Gastroesophageal sphincter (tissue), 4 donors: ENCODE results near the gene COL5A1. TPM values are rescaled to one million over a fixed set of nuclear protein-coding genes. Genes with fewer than 3 reads are reported as not detected.

ENCODE experiments used
- ATAC-seq: fragments of 150-250 bp; one replicate; pipeline ENCODE4 v1.9.1; 2016; ENCODE audit warnings: mild to moderate bottlenecking, moderate library complexity
- H3K27ac ChIP-seq, 4 donors: fragments of 200-600 bp; sonication (generic) in 3 of 4; 1 replicate in 3 of 4; 2 replicates in 1 of 4; pipeline ENCODE4 v1.5.1; 2016 to 2019
- H3K27me3 ChIP-seq: fragments of 200-600 bp; sonication (generic); one replicate; pipeline ENCODE4 v1.5.1; 2019
- H3K36me3 ChIP-seq, 2 donors: fragments of 200-600 bp; sonication (generic); one replicate each; pipeline ENCODE4 v1.5.1; 2019; ENCODE audit warnings: control low read depth in 1 of 2
- H3K4me1 ChIP-seq, 3 donors: fragments of 200-600 bp; sonication (generic); 1 replicate in 2 of 3; 2 replicates in 1 of 3; pipeline ENCODE4 v1.5.1; 2016 to 2019; ENCODE audit warnings: control low read depth in 2 of 3
- H3K4me3 ChIP-seq, 2 donors: fragments of 200-600 bp; sonication (generic); one replicate each; pipeline ENCODE4 v1.5.1; 2019; ENCODE audit warnings: mild to moderate bottlenecking in 1 of 2, moderate library complexity in 1 of 2
- H3K9me3 ChIP-seq, 3 donors: fragments of 200-600 bp; sonication (generic); one replicate each; pipeline ENCODE4 v1.5.1; 2017 to 2019; ENCODE audit warnings: control low read depth in 2 of 3
- EP300 ChIP-seq: sonication (generic); formaldehyde crosslinking; IDR thresholded peaks from one replicate; pipeline ENCODE4 v1.6.1; 2017; ENCODE audit warnings: antibody characterized with exemption, mild to moderate bottlenecking
- POLR2A ChIP-seq, 2 donors: fragments of 450-650 bp; IDR thresholded peaks; one replicate each; pipeline ENCODE4 v1.6.1; 2017; ENCODE audit warnings: antibody characterized with exemption in 2 of 2, mild to moderate bottlenecking in 2 of 2, moderate library complexity in 1 of 2
- POLR2AphosphoS5 ChIP-seq: sonication (generic); formaldehyde crosslinking; IDR thresholded peaks from one replicate; pipeline ENCODE4 v1.6.1; 2017; ENCODE audit warnings: antibody characterized with exemption
- WGBS, 2 donors: methylation state at CpG; one replicate each; pipeline ENCODE4 v1.1.5; 2018; ENCODE audit warnings: low coverage in 1 of 2; 5-methylcytosine and 5-hydroxymethylcytosine counted together
- total RNA-seq, 4 donors: library from RNA; depleted of rRNA; stranded (reverse); fragments of >200 nt; gene quantifications; one replicate each; pipeline ENCODE4 v1.1.0, GENCODE V29; 2016
- TF ChIP-seq, protein P1 (sequence below), 4 experiments: fragments of 200-600 bp in 2 of 4; fragments of 450-650 bp in 2 of 4; sonication (generic) in 1 of 4; IDR thresholded peaks; one replicate each; pipeline ENCODE4 v1.5.1; 2017 to 2019; ENCODE audit warnings: antibody characterized with exemption in 4 of 4, mild to moderate bottlenecking in 2 of 4, moderate library complexity in 2 of 4

The COL5A1 gene
- total RNA-seq, 4 donors from 2014 or later: 48.5 to 86.4 (median 74.9) TPM

DNA sequence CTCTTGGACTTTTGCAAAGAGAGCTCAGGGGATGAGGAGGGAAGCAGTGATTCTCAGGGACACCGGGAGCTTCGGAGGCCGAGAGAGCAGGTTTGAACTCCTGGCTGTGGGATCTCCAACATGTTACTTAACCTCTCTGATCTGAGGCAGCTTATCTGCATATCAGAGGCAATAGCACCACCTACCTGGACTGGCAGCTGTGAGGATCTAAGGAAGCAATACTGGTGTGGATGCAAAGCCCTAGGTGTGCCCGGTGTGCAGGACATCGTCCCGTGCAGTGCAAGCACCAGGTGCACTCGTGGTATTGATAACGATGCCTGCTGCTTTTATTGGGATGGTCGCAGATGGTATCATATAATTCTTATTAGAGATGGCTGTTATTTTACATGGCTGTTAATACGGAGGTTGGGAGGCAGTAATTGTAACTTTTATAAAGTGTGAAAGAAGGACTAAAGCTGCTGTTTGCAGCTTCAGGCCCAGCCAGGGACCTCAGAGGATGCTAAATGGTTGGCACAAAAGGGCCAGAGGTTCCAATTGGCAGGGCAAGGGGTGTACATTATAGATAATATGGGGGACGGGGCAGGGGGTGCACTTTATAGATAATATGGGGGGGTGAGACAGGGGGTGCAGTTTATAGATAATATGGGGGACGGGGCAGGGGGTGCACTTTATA is 14.9 kb downstream of the COL5A1 start:
- no peak overlapping the region for H3K27ac ChIP-seq
- 39 to 43% methylated on average over 8 to 9 of the region's 12 CpGs for WGBS, 2 donors
- TF ChIP-seq EP300: no peak
- no peak for TF ChIP-seq POLR2AphosphoS5
- no peak for TF ChIP-seq POLR2A (IDR thresholded peaks at IDR 0.05)
- TF ChIP-seq, protein P1, sequence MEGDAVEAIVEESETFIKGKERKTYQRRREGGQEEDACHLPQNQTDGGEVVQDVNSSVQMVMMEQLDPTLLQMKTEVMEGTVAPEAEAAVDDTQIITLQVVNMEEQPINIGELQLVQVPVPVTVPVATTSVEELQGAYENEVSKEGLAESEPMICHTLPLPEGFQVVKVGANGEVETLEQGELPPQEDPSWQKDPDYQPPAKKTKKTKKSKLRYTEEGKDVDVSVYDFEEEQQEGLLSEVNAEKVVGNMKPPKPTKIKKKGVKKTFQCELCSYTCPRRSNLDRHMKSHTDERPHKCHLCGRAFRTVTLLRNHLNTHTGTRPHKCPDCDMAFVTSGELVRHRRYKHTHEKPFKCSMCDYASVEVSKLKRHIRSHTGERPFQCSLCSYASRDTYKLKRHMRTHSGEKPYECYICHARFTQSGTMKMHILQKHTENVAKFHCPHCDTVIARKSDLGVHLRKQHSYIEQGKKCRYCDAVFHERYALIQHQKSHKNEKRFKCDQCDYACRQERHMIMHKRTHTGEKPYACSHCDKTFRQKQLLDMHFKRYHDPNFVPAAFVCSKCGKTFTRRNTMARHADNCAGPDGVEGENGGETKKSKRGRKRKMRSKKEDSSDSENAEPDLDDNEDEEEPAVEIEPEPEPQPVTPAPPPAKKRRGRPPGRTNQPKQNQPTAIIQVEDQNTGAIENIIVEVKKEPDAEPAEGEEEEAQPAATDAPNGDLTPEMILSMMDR (IDR thresholded peaks at IDR 0.05): no peak
- no peaks in the 10 kb centered on the region for H3K9me3 ChIP-seq
- peaks cover 13 to 91% (median 39%) of the 10 kb centered on the region in 3 donors for H3K4me1 ChIP-seq
- no peak overlapping the region for H3K4me3 ChIP-seq
- no peaks in the 10 kb centered on the region for H3K36me3 ChIP-seq
- no peaks in the 10 kb centered on the region for H3K27me3 ChIP-seq
- no peak for ATAC-seq

- Histone ChIP-seq H3K36me3 (no peaks in the 10 kb centered on the region), H3K9me3 (no peaks in the 10 kb centered on the region), H3K4me1 (peaks cover 15 to 91% (median 48%) of the 10 kb centered on the region in 3 donors)
These were observed 16.2 kb downstream of the COL5A1 start for GRCh38 chr9:134657666-134658377.

DNA sequence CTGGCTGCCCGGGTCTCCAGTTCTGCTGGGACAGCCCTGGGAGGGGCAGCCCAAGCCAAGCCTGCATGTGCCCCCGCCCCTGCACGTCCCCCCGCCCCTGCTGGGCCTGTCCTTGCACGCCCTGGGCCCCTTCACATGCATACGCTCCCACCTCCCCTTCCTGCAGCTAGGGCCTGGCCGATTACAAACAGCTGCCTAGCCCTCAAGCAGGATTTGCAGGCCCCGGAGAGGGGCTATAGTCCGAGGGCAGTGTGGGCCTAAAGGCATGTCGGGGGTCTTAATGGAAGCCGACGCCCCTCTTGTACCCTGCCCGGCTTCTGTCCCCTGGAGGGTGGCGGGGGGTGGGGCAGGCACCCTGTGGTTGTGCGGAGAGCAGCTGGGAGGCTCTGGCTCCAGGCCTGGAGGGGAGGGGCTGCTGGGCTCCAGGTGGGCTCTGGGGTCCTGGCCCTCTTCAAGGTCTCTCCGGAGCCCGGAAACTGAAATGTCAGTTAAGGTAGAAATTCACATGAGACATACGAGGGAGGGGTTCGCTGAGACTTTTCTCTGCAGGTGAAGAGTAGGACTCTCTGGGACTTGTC is 16.9 kb downstream of the COL5A1 start:
- H3K4me1 ChIP-seq: peaks cover 20 to 91% (median 50%) of the 10 kb centered on the region in 3 donors
- peak overlapping the region in 3 of 4 donors; percentile 82 to 92 (median 88) for H3K27ac ChIP-seq
- WGBS, 2 donors: 20% methylated on average over 1 of the region's 19 CpGs; no CpG with 5 or more reads in 1 of the 2 donors
- ATAC-seq: no peak
- TF ChIP-seq POLR2A (IDR thresholded peaks at IDR 0.05): no peak
- TF ChIP-seq, protein P1 (IDR thresholded peaks at IDR 0.05): no peak
- TF ChIP-seq EP300: no peak
- TF ChIP-seq POLR2AphosphoS5: no peak
- H3K27me3 ChIP-seq: no peaks in the 10 kb centered on the region
- H3K4me3 ChIP-seq: no peak overlapping the region
- H3K36me3 ChIP-seq: no peaks in the 10 kb centered on the region
- no peaks in the 10 kb centered on the region for H3K9me3 ChIP-seq

More at GRCh38 chr9:134657666-134658377, 16.2 kb downstream of the COL5A1 start:
- ATAC-seq: no peak
- Histone ChIP-seq H3K27me3 (no peaks in the 10 kb centered on the region), H3K4me3 (no peak overlapping the region), H3K27ac (peak overlapping the region in 3 of 4 donors; percentile 82 to 92 (median 88))
- 48 to 66% methylated on average over 3 to 4 of the region's 20 CpGs for WGBS, 2 donors
- TF ChIP-seq, protein P1 (IDR thresholded peaks at IDR 0.05): no peak
- no peak for TF ChIP-seq POLR2A (IDR thresholded peaks at IDR 0.05)
- no peak for TF ChIP-seq EP300

DNA sequence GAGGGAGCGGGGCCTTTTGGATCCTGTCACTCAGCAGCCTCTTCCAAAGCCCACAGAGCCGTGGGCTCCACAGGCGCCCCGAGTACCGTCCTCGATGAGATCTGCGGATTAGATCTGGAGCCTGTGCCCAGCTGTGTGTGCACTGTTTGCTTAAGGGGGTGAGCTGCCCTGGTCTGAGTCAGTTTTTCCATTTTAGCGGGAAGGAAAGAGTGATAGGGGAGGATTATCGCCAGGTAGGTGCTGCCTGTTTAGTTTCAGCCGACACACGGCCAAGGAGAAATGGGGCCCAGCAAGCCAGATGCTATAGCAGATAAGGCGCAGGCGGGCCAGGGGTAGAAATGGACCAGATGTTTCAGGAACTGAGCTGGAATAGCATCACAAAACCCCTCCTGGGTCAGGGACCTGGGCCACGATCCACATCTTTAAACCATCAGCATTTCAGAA is 18.1 kb downstream of the COL5A1 start:
- H3K27ac ChIP-seq: peak overlapping the region; percentile 25 to 92 (median 85)
- 27 to 42% methylated on average over 6 to 11 of the region's 14 CpGs for WGBS, 2 donors
- H3K4me3 ChIP-seq: no peak overlapping the region
- ATAC-seq: no peak
- TF ChIP-seq, protein P1 (IDR thresholded peaks at IDR 0.05): no peak
- TF ChIP-seq EP300: no peak
- TF ChIP-seq POLR2AphosphoS5: peak; percentile 70
- TF ChIP-seq POLR2A (IDR thresholded peaks at IDR 0.05): no peak
- H3K9me3 ChIP-seq: no peaks in the 10 kb centered on the region
- H3K27me3 ChIP-seq: no peaks in the 10 kb centered on the region
- H3K36me3 ChIP-seq: no peaks in the 10 kb centered on the region
- peaks cover 20 to 92% (median 52%) of the 10 kb centered on the region in 3 donors for H3K4me1 ChIP-seq
